ENCODE data around the gene OPN1LW.

The OPN1LW gene

GRCh38 chrX:154117566-154117965, 26.5 kb upstream of the OPN1LW start:
- Histone ChIP-seq H3K27me3 (ENCODE audit: insufficient read depth, low read length, poor library complexity) (no peaks in the 10 kb centered on the region), H3K23ac (ENCODE audit: low read length) (no peak overlapping the region), H3K9ac (ENCODE audit: low read length) (no peak overlapping the region), H3K4me2 (ENCODE audit: low read length) (no peak overlapping the region), H3K56ac (ENCODE audit: low read length) (no peak overlapping the region), H4K8ac (ENCODE audit: low read depth, low read length) (no peak overlapping the region), H3K79me2 (ENCODE audit: control insufficient read depth, insufficient read depth, low read length) (no peaks in the 10 kb centered on the region), H2BK120ac (ENCODE audit: low read depth, low read length) (no peak overlapping the region), H3K36me3 (ENCODE audit: control insufficient read depth, insufficient read depth, low read length) (no peaks in the 10 kb centered on the region), H3K4me3 (ENCODE audit: low read length) (no peak overlapping the region), H3K27ac (ENCODE audit: low read depth, low read length) (no peak overlapping the region), H3K79me1 (ENCODE audit: low read length) (no peaks in the 10 kb centered on the region), H2BK15ac (replicated peaks; ENCODE audit: low read depth) (no peak overlapping the region), H2AK5ac (ENCODE audit: low read length) (no peak overlapping the region), H4K5ac (ENCODE audit: low read length) (no peak overlapping the region), H3K4ac (ENCODE audit: low read depth, low read length) (no peak overlapping the region), H3K18ac (ENCODE audit: low read length) (no peak overlapping the region), H2BK5ac (ENCODE audit: low read length) (no peak overlapping the region), H3K4me1 (ENCODE audit: control insufficient read depth, low read depth, low read length) (no peaks in the 10 kb centered on the region)
- WGBS (ENCODE audit: extremely low coverage, insufficient coverage, low lambda C conversion rate), result no CpG with 5 or more reads among the region's 6 CpGs
- DNase-seq, result no peak

- WGBS (ENCODE audit: extremely low coverage, insufficient coverage, low lambda C conversion rate), result no CpG with 5 or more reads among the region's 3 CpGs
- Histone ChIP-seq H4K8ac (ENCODE audit: low read depth, low read length) (no peak overlapping the region), H3K4me1 (ENCODE audit: control insufficient read depth, low read depth, low read length) (no peaks in the 10 kb centered on the region), H3K4ac (ENCODE audit: low read depth, low read length) (no peak overlapping the region), H3K79me2 (ENCODE audit: control insufficient read depth, insufficient read depth, low read length) (no peaks in the 10 kb centered on the region), H3K36me3 (ENCODE audit: control insufficient read depth, insufficient read depth, low read length) (no peaks in the 10 kb centered on the region), H2AK5ac (ENCODE audit: low read length) (no peak overlapping the region), H3K56ac (ENCODE audit: low read length) (no peak overlapping the region), H2BK5ac (ENCODE audit: low read length) (no peak overlapping the region), H3K79me1 (ENCODE audit: low read length) (no peaks in the 10 kb centered on the region), H3K18ac (ENCODE audit: low read length) (no peak overlapping the region), H3K23ac (ENCODE audit: low read length) (no peak overlapping the region), H3K27ac (ENCODE audit: low read depth, low read length) (no peak overlapping the region), H4K5ac (ENCODE audit: low read length) (no peak overlapping the region), H2BK120ac (ENCODE audit: low read depth, low read length) (no peak overlapping the region), H2BK15ac (replicated peaks; ENCODE audit: low read depth) (no peak overlapping the region), H3K4me2 (ENCODE audit: low read length) (no peak overlapping the region), H3K27me3 (ENCODE audit: insufficient read depth, low read length, poor library complexity) (no peaks in the 10 kb centered on the region), H3K9ac (ENCODE audit: low read length) (no peak overlapping the region), H3K4me3 (ENCODE audit: low read length) (no peak overlapping the region)
- no peak for DNase-seq
These were observed 23.5 kb upstream of the OPN1LW start for GRCh38 chrX:154120567-154120966.

GRCh38 chrX:154121207-154121606, 22.8 kb upstream of the OPN1LW start:
- no peak overlapping the region for H3K56ac ChIP-seq (ENCODE audit: low read length)
- no peak overlapping the region for H2BK15ac ChIP-seq (replicated peaks; ENCODE audit: low read depth)
- no peak overlapping the region for H2BK5ac ChIP-seq (ENCODE audit: low read length)

GRCh38 chrX:154121961-154122360, 22.1 kb upstream of the OPN1LW start:
- H3K9ac ChIP-seq (ENCODE audit: low read length), result no peak overlapping the region
- no peak overlapping the region for H4K8ac ChIP-seq (ENCODE audit: low read depth, low read length)
- no peak overlapping the region for H3K56ac ChIP-seq (ENCODE audit: low read length)
- no peaks in the 10 kb centered on the region for H3K4me1 ChIP-seq (ENCODE audit: control insufficient read depth, low read depth, low read length)
- H3K79me1 ChIP-seq (ENCODE audit: low read length), result no peaks in the 10 kb centered on the region
- H3K4me2 ChIP-seq (ENCODE audit: low read length), result no peak overlapping the region
- no peak overlapping the region for H3K23ac ChIP-seq (ENCODE audit: low read length)
- H3K18ac ChIP-seq (ENCODE audit: low read length), result no peak overlapping the region
- DNase-seq, result no peak
- no peak overlapping the region for H2AK5ac ChIP-seq (ENCODE audit: low read length)
- H2BK120ac ChIP-seq (ENCODE audit: low read depth, low read length), result no peak overlapping the region
- no peak overlapping the region for H3K4ac ChIP-seq (ENCODE audit: low read depth, low read length)
- no peak overlapping the region for H2BK5ac ChIP-seq (ENCODE audit: low read length)
- H3K27me3 ChIP-seq (ENCODE audit: insufficient read depth, low read length, poor library complexity), result no peaks in the 10 kb centered on the region
- H4K5ac ChIP-seq (ENCODE audit: low read length), result no peak overlapping the region
- no peak overlapping the region for H2BK15ac ChIP-seq (replicated peaks; ENCODE audit: low read depth)
- no peak overlapping the region for H3K4me3 ChIP-seq (ENCODE audit: low read length)
- no peak overlapping the region for H3K27ac ChIP-seq (ENCODE audit: low read depth, low read length)
- no peaks in the 10 kb centered on the region for H3K36me3 ChIP-seq (ENCODE audit: control insufficient read depth, insufficient read depth, low read length)
- WGBS (ENCODE audit: extremely low coverage, insufficient coverage, low lambda C conversion rate), result no CpG with 5 or more reads among the region's 11 CpGs
- no peaks in the 10 kb centered on the region for H3K79me2 ChIP-seq (ENCODE audit: control insufficient read depth, insufficient read depth, low read length)

More at GRCh38 chrX:154121207-154121606, 22.8 kb upstream of the OPN1LW start:
- Histone ChIP-seq H4K8ac (ENCODE audit: low read depth, low read length) (no peak overlapping the region), H2AK5ac (ENCODE audit: low read length) (no peak overlapping the region), H3K79me1 (ENCODE audit: low read length) (no peaks in the 10 kb centered on the region), H3K79me2 (ENCODE audit: control insufficient read depth, insufficient read depth, low read length) (no peaks in the 10 kb centered on the region), H3K36me3 (ENCODE audit: control insufficient read depth, insufficient read depth, low read length) (no peaks in the 10 kb centered on the region), H3K18ac (ENCODE audit: low read length) (no peak overlapping the region), H3K9ac (ENCODE audit: low read length) (no peak overlapping the region), H2BK120ac (ENCODE audit: low read depth, low read length) (no peak overlapping the region), H3K4me1 (ENCODE audit: control insufficient read depth, low read depth, low read length) (no peaks in the 10 kb centered on the region), H3K23ac (ENCODE audit: low read length) (no peak overlapping the region), H3K27ac (ENCODE audit: low read depth, low read length) (no peak overlapping the region), H4K5ac (ENCODE audit: low read length) (no peak overlapping the region), H3K4ac (ENCODE audit: low read depth, low read length) (no peak overlapping the region), H3K27me3 (ENCODE audit: insufficient read depth, low read length, poor library complexity) (no peaks in the 10 kb centered on the region), H3K4me2 (ENCODE audit: low read length) (no peak overlapping the region), H3K4me3 (ENCODE audit: low read length) (no peak overlapping the region)
- WGBS (ENCODE audit: extremely low coverage, insufficient coverage, low lambda C conversion rate), result no CpG with 5 or more reads among the region's 4 CpGs
- no peak for DNase-seq

- no peaks in the 10 kb centered on the region for H3K36me3 ChIP-seq (ENCODE audit: control insufficient read depth, insufficient read depth, low read length)
- H3K4ac ChIP-seq (ENCODE audit: low read depth, low read length), result no peak overlapping the region
These were observed 20.5 kb upstream of the OPN1LW start for GRCh38 chrX:154123241-154124219.

More at GRCh38 chrX:154123241-154124219, 20.5 kb upstream of the OPN1LW start:
- H3K4me1 ChIP-seq (ENCODE audit: control insufficient read depth, low read depth, low read length), result no peaks in the 10 kb centered on the region
- H3K9ac ChIP-seq (ENCODE audit: low read length), result no peak overlapping the region
- peak; percentile 81 for DNase-seq
- no peak overlapping the region for H3K23ac ChIP-seq (ENCODE audit: low read length)
- no peak overlapping the region for H2BK15ac ChIP-seq (replicated peaks; ENCODE audit: low read depth)
- H4K5ac ChIP-seq (ENCODE audit: low read length), result no peak overlapping the region
- no peak overlapping the region for H4K8ac ChIP-seq (ENCODE audit: low read depth, low read length)
- no peak overlapping the region for H2BK5ac ChIP-seq (ENCODE audit: low read length)
- no peak overlapping the region for H3K4me3 ChIP-seq (ENCODE audit: low read length)
- H2BK120ac ChIP-seq (ENCODE audit: low read depth, low read length), result no peak overlapping the region
- H3K79me1 ChIP-seq (ENCODE audit: low read length), result no peaks in the 10 kb centered on the region
- H3K4me2 ChIP-seq (ENCODE audit: low read length), result no peak overlapping the region
- WGBS (ENCODE audit: extremely low coverage, insufficient coverage, low lambda C conversion rate), result no CpG with 5 or more reads among the region's 22 CpGs
- H3K79me2 ChIP-seq (ENCODE audit: control insufficient read depth, insufficient read depth, low read length), result no peaks in the 10 kb centered on the region
- no peak overlapping the region for H3K27ac ChIP-seq (ENCODE audit: low read depth, low read length)
- no peaks in the 10 kb centered on the region for H3K27me3 ChIP-seq (ENCODE audit: insufficient read depth, low read length, poor library complexity)
- H3K18ac ChIP-seq (ENCODE audit: low read length), result no peak overlapping the region
- H3K56ac ChIP-seq (ENCODE audit: low read length), result no peak overlapping the region
- H2AK5ac ChIP-seq (ENCODE audit: low read length), result no peak overlapping the region

Data from mesendoderm (in vitro differentiated cells).